Stomach (tissue), 4 donors: ENCODE data around the gene DDX46.

Experiments used
- CTCF ChIP-seq, 7 experiments: fragments of 450-650 bp in 4 of 7; fragments of 200-600 bp in 3 of 7; sonication (generic) in 3 of 7; IDR thresholded peaks; one replicate each; pipeline ENCODE4 v1.5.1; 2016 to 2019; ENCODE audit warnings: antibody characterized with exemption in 7 of 7, control low read depth in 2 of 7, mild to moderate bottlenecking in 1 of 7
- POLR2A ChIP-seq, 4 donors: fragments of 450-650 bp; IDR thresholded peaks; one replicate each; pipeline ENCODE4 v1.6.1; 2016; ENCODE audit warnings: antibody characterized with exemption in 4 of 4, control low read depth in 2 of 4, mild to moderate bottlenecking in 1 of 4, moderate library complexity in 1 of 4

GRCh38 chr5:134845335-134845851, 86.8 kb downstream of the DDX46 start:
- TF ChIP-seq POLR2A (IDR thresholded peaks at IDR 0.05) (no peak), CTCF (IDR thresholded peaks at IDR 0.05) (no peak)
